C4-2B (cell line): ENCODE results near the gene LSM11.

Experiments used
- H3K27ac ChIP-seq: fragments of 450-650 bp; 2 replicates; pipeline ENCODE4 v1.5.1; 2017
- CTCF ChIP-seq: fragments of 450-650 bp; conservative IDR thresholded peaks from 2 replicates; pipeline ENCODE4 v1.5.1; 2017; ENCODE audit warnings: mild to moderate bottlenecking
- ZFX ChIP-seq: fragments of 450-650 bp; IDR thresholded peaks from 2 replicates; pipeline ENCODE4 v1.6.1; 2017

LSM11 gene

GRCh38 chr5:157748760-157749461, 5.4 kb downstream of the LSM11 start:
- no peak for TF ChIP-seq ZFX
- no peak for TF ChIP-seq CTCF
- no peak overlapping the region for H3K27ac ChIP-seq

- H3K27ac ChIP-seq: no peak overlapping the region
- TF ChIP-seq ZFX: no peak
- TF ChIP-seq CTCF: no peak
These were observed 5.9 kb downstream of the LSM11 start for GRCh38 chr5:157749462-157749799.

- no peak for TF ChIP-seq ZFX
- no peak for TF ChIP-seq CTCF
- H3K27ac ChIP-seq: no peak overlapping the region
These were observed 6.8 kb downstream of the LSM11 start for GRCh38 chr5:157750320-157750719.

GRCh38 chr5:157756122-157756521, 12.6 kb downstream of the LSM11 start:
- no peak overlapping the region for H3K27ac ChIP-seq
- TF ChIP-seq ZFX (no peak), CTCF (no peak)

- TF ChIP-seq ZFX: no peak
- no peak for TF ChIP-seq CTCF
- H3K27ac ChIP-seq: no peak overlapping the region
These were observed 15.2 kb downstream of the LSM11 start for GRCh38 chr5:157758706-157759105.

- H3K27ac ChIP-seq: no peak overlapping the region
- no peak for TF ChIP-seq ZFX
- peak; percentile 88 for TF ChIP-seq CTCF
These were observed 18.4 kb downstream of the LSM11 start for GRCh38 chr5:157761690-157762621.

GRCh38 chr5:157764531-157764930, 21.0 kb downstream of the LSM11 start:
- no peak overlapping the region for H3K27ac ChIP-seq
- TF ChIP-seq ZFX: no peak
- TF ChIP-seq CTCF: no peak
